Measurements from ENCODE around the gene CDH22. TPM values are rescaled to one million over a fixed set of nuclear protein-coding genes. Genes with fewer than 3 reads are reported as not detected.

CDH22 gene
- total and polyA plus RNA-seq, 9 of the 15 experiments (the other 6 are each of a cell fraction or from before 2014, with no cell fraction given), result 0.07 to 0.08 TPM; not detected in 7

GRCh38 chr20:46344488-46345162, 36.3 kb upstream of the CDH22 start (continued):
- TF ChIP-seq TRIM25 (IDR thresholded peaks at IDR 0.05; ENCODE audit: borderline replicate concordance) (no peak), TEAD1 (CRISPR knock-in tag; IDR thresholded peaks at IDR 0.05) (no peak), NR2C1 (IDR thresholded peaks at IDR 0.05) (no peak), NR2C1 (tag; IDR thresholded peaks at IDR 0.05) (no peak), ZNF174 (CRISPR knock-in tag; IDR thresholded peaks at IDR 0.05) (no peak), PRPF4 (IDR thresholded peaks at IDR 0.05; ENCODE audit: insufficient read depth, low read depth, low read length, poor library complexity, severe bottlenecking) (no peak), ZNF184 (CRISPR knock-in tag; IDR thresholded peaks at IDR 0.05) (no peak), THRB (CRISPR knock-in tag; conservative IDR thresholded peaks at IDR 0.05) (peak; percentile 81; the same call in 1 of the 2 replicates), OTX1 (CRISPR knock-in tag; IDR thresholded peaks at IDR 0.05) (peak; percentile 93), PREB (CRISPR knock-in tag; IDR thresholded peaks at IDR 0.05) (no peak), TSHZ1 (CRISPR knock-in tag; IDR thresholded peaks at IDR 0.05) (no peak), PTBP1 (IDR thresholded peaks at IDR 0.05; ENCODE audit: low read depth, low read length) (no peak), THRAP3 (IDR thresholded peaks at IDR 0.05; ENCODE audit: borderline replicate concordance) (no peak), ZBED1 (IDR thresholded peaks at IDR 0.05) (no peak), SPI1 (IDR thresholded peaks at IDR 0.05; ENCODE audit: borderline replicate concordance, low read depth, low read length) (no peak), ZNF316 (IDR thresholded peaks at IDR 0.05) (no peak), ZNF280A (IDR thresholded peaks at IDR 0.05; ENCODE audit: low read depth, partially characterized antibody) (no peak), ELF4 (CRISPR knock-in tag; IDR thresholded peaks at IDR 0.05) (peak; percentile 67; the same call in 1 of the 2 replicates), TARDBP (IDR thresholded peaks at IDR 0.05) (peak; percentile 81; the same call in 1 of the 2 replicates), HDAC1 (IDR thresholded peaks at IDR 0.05) (peak in 1 of 2 experiments; percentile 46; a peak in 1 of 4 replicates)
